GM18502 (cell line): ENCODE data around the gene ERVMER34-1.

Source experiments
- ATAC-seq: cut with Tn5 transposase; IDR thresholded peaks from one replicate; pipeline ENCODE4 v1.9.1; 2021; ENCODE audit warnings: mild to moderate bottlenecking; ENCODE audit not compliant: unreplicated experiment, poor library complexity

Gene ERVMER34-1

GRCh38 chr4:52726826-52727580, 24.2 kb downstream of the ERVMER34-1 start:
- ATAC-seq: no peak

DNA sequence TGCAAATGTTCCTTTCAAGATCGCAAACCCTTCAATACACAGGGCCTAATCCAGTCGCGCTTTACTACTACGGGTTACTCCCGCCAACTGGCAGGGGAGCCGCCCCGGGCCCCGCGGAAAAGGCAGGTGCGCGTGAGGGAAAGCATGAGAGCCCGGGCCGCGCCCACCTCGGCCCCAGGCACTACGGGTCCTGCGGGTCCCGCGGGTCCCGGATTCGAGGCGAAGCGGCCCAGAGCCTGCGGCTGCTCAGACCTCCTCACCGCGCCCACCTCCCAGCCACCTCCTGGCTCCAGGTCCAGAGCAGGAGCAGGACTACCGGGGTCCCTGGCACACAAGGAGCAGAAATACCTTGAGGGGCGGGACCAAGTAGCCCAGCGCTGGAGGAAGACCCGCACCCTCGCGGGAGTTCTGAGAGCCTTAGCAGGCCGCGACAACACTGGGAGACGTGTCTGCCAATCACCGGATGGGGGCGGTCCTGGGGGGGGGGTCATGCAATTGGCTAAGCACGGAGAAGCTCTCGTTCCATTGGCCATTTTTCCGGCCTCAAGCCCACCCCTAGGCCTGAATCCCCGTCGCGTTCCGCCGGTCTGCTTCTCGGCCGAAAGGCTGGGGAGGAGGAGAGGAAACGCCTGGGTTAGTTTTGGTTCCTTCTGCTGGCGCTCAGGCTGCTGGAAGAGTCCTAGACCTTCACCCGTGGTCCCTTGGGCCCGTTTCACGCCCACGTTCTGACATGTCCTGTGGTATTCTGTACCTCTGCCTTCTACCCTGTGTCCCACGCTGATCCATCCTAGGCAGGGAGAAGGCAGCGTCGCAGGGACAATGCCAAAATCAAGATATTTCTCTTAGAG, 29.0 kb downstream of the ERVMER34-1 start:
- peak; percentile 95 for ATAC-seq

GRCh38 chr4:52718123-52718522, 33.1 kb downstream of the ERVMER34-1 start:
- ATAC-seq: no peak

GRCh38 chr4:52716364-52717151, 34.7 kb downstream of the ERVMER34-1 start:
- no peak for ATAC-seq

- no peak for ATAC-seq
Measured at GRCh38 chr4:52715914-52716313, 35.3 kb downstream of the ERVMER34-1 start.

DNA sequence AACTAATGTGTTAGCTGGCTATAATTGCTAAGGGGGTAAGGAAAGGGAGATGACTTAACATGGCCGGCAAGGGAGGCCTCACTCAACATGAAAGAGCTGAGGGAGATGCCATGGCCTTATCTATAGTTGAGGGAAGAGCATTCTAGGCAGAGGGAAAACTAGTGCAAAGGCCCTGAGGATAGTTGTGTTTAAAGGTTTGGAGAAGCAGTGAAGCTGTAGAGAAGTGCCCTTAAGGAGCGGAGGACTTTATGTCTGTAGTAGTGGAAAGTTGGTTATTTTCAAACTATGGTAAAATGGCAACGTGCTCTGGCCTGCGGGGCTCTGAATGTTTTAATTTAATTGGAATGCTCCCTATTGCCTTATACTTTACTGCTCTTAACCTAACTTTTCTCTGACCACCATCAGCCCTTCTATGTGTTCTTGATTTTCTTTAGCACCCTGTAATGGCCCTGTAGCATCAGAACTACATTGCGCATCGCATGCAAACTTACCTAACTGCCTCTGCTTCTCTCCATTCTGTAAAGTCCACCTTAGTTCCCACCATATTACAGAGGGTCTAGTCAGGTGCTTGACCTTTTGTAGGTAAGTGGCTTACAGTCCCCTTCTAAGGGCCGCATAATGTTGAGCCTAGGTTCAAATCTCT, 35.8 kb downstream of the ERVMER34-1 start:
- ATAC-seq: no peak

DNA sequence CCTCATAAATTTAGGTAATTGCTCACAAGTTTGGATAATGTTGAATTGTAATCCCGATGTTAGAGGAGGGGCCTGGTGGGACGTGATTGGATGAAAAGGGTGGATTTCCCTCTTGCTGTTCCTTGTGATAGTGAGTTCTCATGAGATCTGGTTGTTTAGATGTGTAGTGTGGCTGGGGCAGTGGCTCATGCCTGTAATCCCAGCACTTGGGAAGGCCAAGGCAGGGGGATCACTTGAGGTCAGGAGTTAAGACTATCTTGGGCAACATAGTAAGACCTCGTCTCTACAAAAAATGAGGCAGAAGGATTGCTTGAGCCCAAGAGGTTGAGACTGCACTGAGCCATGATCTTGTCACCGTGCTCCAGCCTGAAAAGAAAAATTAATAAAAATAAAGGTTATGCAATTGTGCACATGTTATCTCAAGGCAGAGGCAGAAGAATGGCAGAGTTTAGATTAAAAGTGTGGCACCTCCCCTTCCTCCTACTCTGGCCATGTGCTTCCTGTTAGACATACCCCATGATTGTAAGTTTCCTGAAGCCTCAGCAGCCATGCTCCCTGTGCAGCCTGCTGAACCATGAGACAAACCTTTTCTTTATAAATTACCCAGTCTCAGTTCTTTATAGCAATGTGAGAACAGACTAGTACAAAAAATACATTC, 36.5 kb downstream of the ERVMER34-1 start:
- no peak for ATAC-seq

- ATAC-seq: no peak
Measured at GRCh38 chr4:52713456-52713937, 37.7 kb downstream of the ERVMER34-1 start.

GRCh38 chr4:52712251-52713130, 38.7 kb downstream of the ERVMER34-1 start:
- ATAC-seq: peak; percentile 92

GRCh38 chr4:52711834-52712250, 39.4 kb downstream of the ERVMER34-1 start:
- peak; percentile 17 for ATAC-seq

DNA sequence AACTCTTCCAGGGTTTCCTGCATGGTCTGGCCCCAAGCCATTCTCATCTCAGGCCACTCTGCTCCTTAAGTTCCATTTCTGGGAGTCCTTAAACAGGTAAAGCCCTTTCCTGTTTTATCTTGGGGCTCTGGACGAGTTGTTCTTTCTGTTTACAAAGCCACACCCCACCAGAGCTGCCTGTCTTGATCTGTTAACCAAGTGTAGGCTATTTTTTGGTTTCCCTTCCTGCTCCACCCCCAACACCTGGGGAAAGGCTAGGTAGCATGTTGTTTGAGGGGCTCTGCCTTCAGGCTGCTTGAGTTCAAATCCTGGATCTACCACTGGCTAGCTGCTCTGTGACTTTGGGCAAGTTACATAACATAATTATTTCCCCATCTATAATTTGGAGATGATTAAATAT, 40.0 kb downstream of the ERVMER34-1 start:
- ATAC-seq: no peak

GRCh38 chr4:52709155-52709554, 42.1 kb downstream of the ERVMER34-1 start:
- ATAC-seq: no peak

- ATAC-seq: no peak
Measured at GRCh38 chr4:52704661-52705060, 46.6 kb downstream of the ERVMER34-1 start.

- no peak for ATAC-seq
Measured at GRCh38 chr4:52704133-52704532, 47.1 kb downstream of the ERVMER34-1 start.

- peak; percentile 94 for ATAC-seq
Measured at GRCh38 chr4:52701207-52701606, 50.0 kb downstream of the ERVMER34-1 start.

GRCh38 chr4:52694936-52695335, 56.3 kb downstream of the ERVMER34-1 start:
- ATAC-seq: no peak

GRCh38 chr4:52693492-52693891, 57.7 kb downstream of the ERVMER34-1 start:
- ATAC-seq: no peak
